ENCODE data around the gene HRK.

The HRK gene

GRCh38 chr12:116864371-116865160, 16.7 kb downstream of the HRK start:
- no peak for DNase-seq

- no peak for DNase-seq
Observed at GRCh38 chr12:116863275-116863767, 17.9 kb downstream of the HRK start.

- no peak for DNase-seq
Observed at GRCh38 chr12:116862167-116862566, 19.1 kb downstream of the HRK start.

GRCh38 chr12:116861320-116861719, 19.9 kb downstream of the HRK start:
- DNase-seq = no peak

GRCh38 chr12:116860263-116860662, 21.0 kb downstream of the HRK start:
- no peak for DNase-seq

- DNase-seq = no peak
Observed at GRCh38 chr12:116859079-116859478, 22.2 kb downstream of the HRK start.

- no peak for DNase-seq
Observed at GRCh38 chr12:116856729-116857128, 24.5 kb downstream of the HRK start.

- no peak for DNase-seq
Observed at GRCh38 chr12:116855744-116856470, 25.3 kb downstream of the HRK start.

GRCh38 chr12:116853507-116853906, 27.7 kb downstream of the HRK start:
- DNase-seq = no peak

GRCh38 chr12:116852303-116852702, 28.9 kb downstream of the HRK start:
- DNase-seq = no peak

- DNase-seq = no peak
Observed at GRCh38 chr12:116849216-116849615, 32.0 kb downstream of the HRK start.

GRCh38 chr12:116843085-116843484, 38.2 kb downstream of the HRK start:
- DNase-seq = no peak

- DNase-seq = no peak
Observed at GRCh38 chr12:116839287-116839830, 41.9 kb downstream of the HRK start.

- no peak for DNase-seq
Observed at GRCh38 chr12:116838365-116838764, 42.9 kb downstream of the HRK start.

- no peak for DNase-seq
Observed at GRCh38 chr12:116837097-116837496, 44.1 kb downstream of the HRK start.

- no peak for DNase-seq
Observed at GRCh38 chr12:116835484-116835883, 45.8 kb downstream of the HRK start.

- no peak for DNase-seq
Observed at GRCh38 chr12:116833474-116833873, 47.8 kb downstream of the HRK start.

- DNase-seq = no peak
Observed at GRCh38 chr12:116832353-116832752, 48.9 kb downstream of the HRK start.

GRCh38 chr12:116827432-116827831, 53.8 kb downstream of the HRK start:
- no peak for DNase-seq

GRCh38 chr12:116821291-116821690, 60.0 kb downstream of the HRK start:
- DNase-seq = no peak

GRCh38 chr12:116820064-116820656, 61.1 kb downstream of the HRK start:
- no peak for DNase-seq

- peak; percentile 86 for DNase-seq
Observed at GRCh38 chr12:116818948-116819832, 62.1 kb downstream of the HRK start.
